ENCODE data around the gene DOCK4.

DOCK4 gene

DNA sequence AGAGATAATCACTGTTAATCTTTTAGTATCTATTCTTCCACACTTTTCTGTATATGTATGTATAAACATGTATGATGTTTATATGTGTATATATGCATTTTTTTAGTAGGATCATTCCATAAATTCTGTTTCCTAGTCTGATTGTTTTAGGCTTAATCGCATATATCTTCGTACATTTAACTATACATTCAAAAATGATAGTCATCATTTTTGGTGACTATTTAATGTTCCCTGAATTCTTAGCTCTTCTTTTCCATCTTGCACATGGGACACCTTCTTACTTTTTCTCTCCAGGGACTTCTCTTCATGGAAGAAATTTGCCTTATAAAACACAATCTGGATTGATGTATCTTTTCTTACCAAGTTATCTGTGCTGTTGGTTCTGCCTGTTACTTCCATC is 42.4 kb upstream of the DOCK4 start:
- TF ChIP-seq CTCF (IDR thresholded peaks at IDR 0.05; ENCODE audit: low read depth, low read length) = no peak

DNA sequence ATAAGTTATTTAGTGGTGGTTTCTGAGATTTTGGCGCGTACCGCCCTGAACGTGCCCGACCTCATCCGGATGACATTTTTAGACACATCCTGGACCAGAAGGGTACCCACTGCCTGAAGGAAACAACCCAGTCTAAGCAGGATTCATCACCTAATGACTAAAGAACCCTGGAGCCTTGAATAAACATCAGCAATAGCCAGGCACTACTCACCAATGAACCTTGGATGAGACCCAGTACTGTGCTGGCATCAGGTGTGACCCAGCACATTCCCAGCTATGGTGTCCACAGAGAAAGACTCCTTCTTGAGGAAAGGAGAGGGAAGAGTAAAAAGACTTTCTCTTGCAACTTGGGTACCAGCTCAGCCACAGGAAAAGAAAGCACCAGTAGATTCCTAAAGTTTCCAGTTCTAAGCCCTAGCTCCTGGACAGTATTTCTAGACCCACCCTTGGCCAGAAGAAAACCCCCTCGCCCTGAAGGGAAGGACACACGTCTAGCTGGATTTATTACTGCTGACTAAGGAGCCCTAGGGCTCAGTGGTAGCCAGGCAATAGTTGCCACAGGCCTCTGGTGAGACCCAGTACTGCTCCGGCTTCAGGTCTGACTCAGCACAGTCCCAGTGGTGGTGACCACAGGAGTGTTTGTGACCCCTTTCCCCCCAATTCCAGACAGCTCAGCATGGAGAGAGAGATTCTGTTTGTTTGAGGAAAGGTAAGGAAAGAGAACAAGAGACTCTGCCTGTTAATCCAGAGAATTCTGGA is 32.8 kb upstream of the DOCK4 start:
- no peak for TF ChIP-seq CTCF (IDR thresholded peaks at IDR 0.05; ENCODE audit: low read depth, low read length)
- H3K4me3 ChIP-seq (ENCODE audit: low read depth, low read length) = no peak overlapping the region

More for the DNA sequence above, 42.4 kb upstream of the DOCK4 start:
- no peak overlapping the region for H3K4me3 ChIP-seq (ENCODE audit: low read depth, low read length)

GRCh38 chr7:112238330-112238729 is 32.1 kb upstream of the DOCK4 start:
- H3K4me3 ChIP-seq (ENCODE audit: low read depth, low read length) = no peak overlapping the region
- no peak for TF ChIP-seq CTCF (IDR thresholded peaks at IDR 0.05; ENCODE audit: low read depth, low read length)

GRCh38 chr7:112236597-112236996 is 30.4 kb upstream of the DOCK4 start:
- H3K4me3 ChIP-seq (ENCODE audit: low read depth, low read length) = no peak overlapping the region
- TF ChIP-seq CTCF (IDR thresholded peaks at IDR 0.05; ENCODE audit: low read depth, low read length) = no peak

- TF ChIP-seq CTCF (IDR thresholded peaks at IDR 0.05; ENCODE audit: low read depth, low read length) = no peak
- no peak overlapping the region for H3K4me3 ChIP-seq (ENCODE audit: low read depth, low read length)
Measured at GRCh38 chr7:112234147-112234546, 27.9 kb upstream of the DOCK4 start.

DNA sequence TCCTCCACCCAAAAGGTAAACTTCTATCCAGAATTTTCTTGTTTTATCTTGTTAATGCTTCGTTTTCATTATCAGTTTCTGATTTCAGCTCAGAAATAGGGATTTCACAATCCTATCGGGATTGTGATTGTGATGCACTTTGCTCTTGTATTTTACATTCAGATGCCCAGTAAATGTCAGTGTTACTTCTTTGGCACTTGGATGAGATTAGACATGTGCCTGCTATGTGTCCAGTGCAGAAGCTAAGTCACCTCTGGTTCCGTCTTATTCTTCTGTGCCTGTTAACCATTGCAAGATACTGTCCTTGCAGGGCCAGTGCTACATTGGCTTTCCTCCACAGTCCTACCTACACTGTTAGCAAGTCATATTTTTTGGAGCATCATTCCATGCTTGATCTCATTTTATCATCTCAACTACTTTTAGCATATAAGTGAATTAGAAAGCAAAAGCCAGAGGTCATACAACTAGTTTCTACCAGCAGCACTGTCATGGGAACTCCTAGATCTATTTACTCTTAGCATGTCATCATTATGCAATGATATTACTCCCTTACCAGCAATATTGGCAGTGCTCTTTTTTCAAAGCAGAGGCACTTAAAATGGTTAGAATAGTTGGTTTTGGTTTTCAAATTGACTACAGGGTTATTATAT is 27.0 kb upstream of the DOCK4 start:
- TF ChIP-seq CTCF (IDR thresholded peaks at IDR 0.05; ENCODE audit: low read depth, low read length) = no peak
- no peak overlapping the region for H3K4me3 ChIP-seq (ENCODE audit: low read depth, low read length)

Measured in WI38 (cell line).